ENCODE measurements around the gene LONP2. TPM values are rescaled to one million over a fixed set of nuclear protein-coding genes. Genes with fewer than 3 reads are reported as not detected.

Gene LONP2
- total and polyA plus RNA-seq, 2 donors, result 37.7 to 39.5 TPM

DNA sequence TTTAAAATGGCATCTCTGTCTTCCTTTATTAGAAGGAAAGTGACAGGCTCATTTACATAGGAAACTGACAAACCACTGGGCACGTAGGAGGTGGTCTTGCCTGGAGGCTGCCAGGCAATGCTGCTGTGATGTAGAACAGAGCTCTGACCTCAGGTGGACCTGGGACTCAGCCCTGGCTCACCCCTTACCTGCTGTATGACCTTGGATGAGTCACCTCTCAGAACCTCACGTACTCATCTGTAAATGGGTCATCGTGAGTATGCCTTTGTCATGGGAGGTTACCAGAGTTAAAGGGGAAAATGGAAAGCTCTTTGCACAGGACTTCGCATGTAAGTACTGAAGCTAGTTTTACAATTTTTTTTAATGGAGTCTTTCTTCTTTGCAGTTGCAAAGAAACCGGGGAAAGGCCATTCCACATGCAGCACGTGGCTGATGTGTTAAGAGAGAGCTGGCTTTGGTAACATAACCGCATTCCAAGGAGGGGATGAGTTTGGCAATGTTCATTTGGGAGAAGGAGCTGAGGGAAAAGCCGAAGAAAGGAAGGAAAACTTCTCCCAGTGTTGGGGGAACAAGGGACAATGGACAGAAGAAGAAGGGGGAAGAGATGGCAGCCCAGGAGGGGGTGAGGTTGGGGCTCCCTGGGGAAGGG is 37.4 kb upstream of the LONP2 start:
- no peak overlapping the region for H3K4me3 ChIP-seq (ENCODE audit: low read length in 2 of 2)
- no peaks in the 10 kb centered on the region for H3K4me1 ChIP-seq (ENCODE audit: control insufficient read depth in 2 of 2, insufficient read depth in 2 of 2, low read length in 2 of 2)
- H3K27ac ChIP-seq (ENCODE audit: low read depth in 1 of 2, low read length in 1 of 2), result no peak overlapping the region
- no peaks in the 10 kb centered on the region for H3K27me3 ChIP-seq (ENCODE audit: control insufficient read depth in 2 of 2, insufficient read depth in 1 of 2, low read length in 1 of 2)
- H3K36me3 ChIP-seq (ENCODE audit: control insufficient read depth in 2 of 2, insufficient read depth in 2 of 2, low read length in 1 of 2), result no peaks in the 10 kb centered on the region
- 87% methylated on average over 8 of the region's 8 CpGs for WGBS
- no peaks in the 10 kb centered on the region for H3K9me3 ChIP-seq (ENCODE audit: control insufficient read depth in 2 of 2, insufficient read depth in 1 of 2, low read length in 1 of 2)
- DNase-seq (ENCODE audit: low read depth in 6 of 9, low spot score in 9 of 9), result no peak

DNA sequence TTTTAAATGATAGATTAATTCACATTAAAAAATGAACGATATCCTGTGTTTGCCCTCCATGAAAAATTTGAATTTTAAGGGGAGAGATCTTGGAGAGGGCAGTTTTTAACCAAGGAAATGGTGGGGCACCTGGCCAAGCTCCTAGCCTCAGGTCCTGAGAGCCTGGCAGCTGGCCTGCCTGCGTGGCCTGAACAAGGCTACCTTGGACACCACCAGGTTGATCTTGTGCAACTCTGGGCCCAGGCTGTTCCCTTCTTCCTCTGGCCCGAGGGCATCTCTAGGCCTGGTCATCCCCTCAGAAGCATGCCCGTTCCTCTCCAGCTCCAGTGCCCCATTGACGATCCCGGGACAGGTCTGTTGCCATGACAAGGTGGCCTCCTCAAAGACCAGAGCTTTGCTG is 33.4 kb upstream of the LONP2 start:
- H3K36me3 ChIP-seq (ENCODE audit: control insufficient read depth in 2 of 2, insufficient read depth in 2 of 2, low read length in 1 of 2), result no peaks in the 10 kb centered on the region
- H3K27ac ChIP-seq (ENCODE audit: low read depth in 1 of 2, low read length in 1 of 2), result no peak overlapping the region
- DNase-seq (ENCODE audit: low read depth in 6 of 9, low spot score in 9 of 9), result no peak
- 91% methylated on average over 6 of the region's 6 CpGs for WGBS
- H3K9me3 ChIP-seq (ENCODE audit: control insufficient read depth in 2 of 2, insufficient read depth in 1 of 2, low read length in 1 of 2), result no peaks in the 10 kb centered on the region
- no peak overlapping the region for H3K4me3 ChIP-seq (ENCODE audit: low read length in 2 of 2)
- H3K4me1 ChIP-seq (ENCODE audit: control insufficient read depth in 2 of 2, insufficient read depth in 2 of 2, low read length in 2 of 2), result no peaks in the 10 kb centered on the region
- no peaks in the 10 kb centered on the region for H3K27me3 ChIP-seq (ENCODE audit: control insufficient read depth in 2 of 2, insufficient read depth in 1 of 2, low read length in 1 of 2)

DNA sequence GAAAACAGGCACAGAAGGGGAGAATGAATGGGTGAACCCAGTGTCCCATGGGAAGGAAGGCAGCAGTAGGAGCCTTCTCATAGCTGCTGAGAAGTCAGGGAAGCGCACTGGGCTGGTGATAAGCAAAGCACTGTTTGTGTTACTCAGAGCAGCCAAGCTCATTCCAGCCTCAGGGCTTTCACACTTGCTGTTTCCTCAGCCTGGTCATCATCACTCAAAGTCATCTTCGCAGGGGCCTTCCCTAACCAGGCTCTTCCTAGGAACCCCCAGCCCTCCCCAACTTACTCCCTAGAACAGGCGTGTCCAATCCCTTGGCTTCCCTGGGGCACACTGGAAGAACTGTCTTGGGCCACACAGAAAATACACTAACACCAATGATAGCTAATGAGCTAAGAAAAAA is 32.1 kb upstream of the LONP2 start:
- Histone ChIP-seq H3K9me3 (ENCODE audit: control insufficient read depth in 2 of 2, insufficient read depth in 1 of 2, low read length in 1 of 2) (no peaks in the 10 kb centered on the region), H3K4me1 (ENCODE audit: control insufficient read depth in 2 of 2, insufficient read depth in 2 of 2, low read length in 2 of 2) (no peaks in the 10 kb centered on the region), H3K27ac (ENCODE audit: low read depth in 1 of 2, low read length in 1 of 2) (no peak overlapping the region), H3K4me3 (ENCODE audit: low read length in 2 of 2) (no peak overlapping the region), H3K27me3 (ENCODE audit: control insufficient read depth in 2 of 2, insufficient read depth in 1 of 2, low read length in 1 of 2) (no peaks in the 10 kb centered on the region), H3K36me3 (ENCODE audit: control insufficient read depth in 2 of 2, insufficient read depth in 2 of 2, low read length in 1 of 2) (no peaks in the 10 kb centered on the region)
- WGBS, result 91% methylated on average over 3 of the region's 3 CpGs
- no peak for DNase-seq (ENCODE audit: low read depth in 6 of 9, low spot score in 9 of 9)

DNA sequence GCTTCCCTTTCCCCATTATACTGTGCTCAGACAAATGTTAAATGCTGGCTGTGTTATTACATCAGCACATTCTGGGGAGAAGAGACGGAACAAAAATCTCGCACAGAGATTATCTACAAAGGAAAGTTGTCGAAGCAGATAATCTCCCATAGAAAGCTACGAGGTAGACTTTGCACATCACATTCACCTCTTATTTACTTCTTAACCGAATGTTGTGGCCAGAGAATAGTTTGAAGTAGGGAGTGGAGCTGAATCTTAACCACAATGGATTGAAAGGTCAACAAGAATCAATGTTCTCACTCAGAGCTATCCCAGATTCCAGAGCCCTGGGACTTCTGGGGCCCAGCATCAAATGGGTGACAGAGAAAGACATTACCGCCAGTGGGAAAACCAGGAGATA is 28.4 kb upstream of the LONP2 start:
- H3K36me3 ChIP-seq (ENCODE audit: control insufficient read depth in 2 of 2, insufficient read depth in 2 of 2, low read length in 1 of 2), result no peaks in the 10 kb centered on the region
- H3K4me3 ChIP-seq (ENCODE audit: low read length in 2 of 2), result no peak overlapping the region
- H3K9me3 ChIP-seq (ENCODE audit: control insufficient read depth in 2 of 2, insufficient read depth in 1 of 2, low read length in 1 of 2), result no peaks in the 10 kb centered on the region
- H3K4me1 ChIP-seq (ENCODE audit: control insufficient read depth in 2 of 2, insufficient read depth in 2 of 2, low read length in 2 of 2), result no peaks in the 10 kb centered on the region
- no peak overlapping the region for H3K27ac ChIP-seq (ENCODE audit: low read depth in 1 of 2, low read length in 1 of 2)
- no peak for DNase-seq (ENCODE audit: low read depth in 6 of 9, low spot score in 9 of 9)
- 95% methylated on average over 6 of the region's 6 CpGs for WGBS
- H3K27me3 ChIP-seq (ENCODE audit: control insufficient read depth in 2 of 2, insufficient read depth in 1 of 2, low read length in 1 of 2), result no peaks in the 10 kb centered on the region

DNA sequence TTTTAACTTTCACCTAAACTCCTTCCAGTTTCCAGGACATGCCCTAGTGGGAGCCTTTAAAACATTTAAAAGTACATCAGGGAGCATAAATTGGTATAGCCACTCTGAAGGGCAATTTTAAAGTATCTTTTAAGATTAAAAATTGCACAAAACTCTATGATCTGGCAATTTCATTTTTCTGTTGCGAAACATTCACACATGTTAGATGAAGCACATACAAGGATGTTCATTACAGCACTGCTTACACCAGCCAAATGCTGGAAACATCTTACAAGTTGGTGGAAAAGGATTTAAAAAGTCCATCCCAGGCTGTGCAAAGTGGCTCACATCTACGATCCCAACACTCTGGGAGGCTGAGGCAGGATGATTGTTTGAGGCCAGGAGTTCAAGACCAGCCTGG is 26.4 kb upstream of the LONP2 start:
- no peaks in the 10 kb centered on the region for H3K36me3 ChIP-seq (ENCODE audit: control insufficient read depth in 2 of 2, insufficient read depth in 2 of 2, low read length in 1 of 2)
- no peaks in the 10 kb centered on the region for H3K4me1 ChIP-seq (ENCODE audit: control insufficient read depth in 2 of 2, insufficient read depth in 2 of 2, low read length in 2 of 2)
- no peak overlapping the region for H3K4me3 ChIP-seq (ENCODE audit: low read length in 2 of 2)
- no peak for DNase-seq (ENCODE audit: low read depth in 6 of 9, low spot score in 9 of 9)
- no peak overlapping the region for H3K27ac ChIP-seq (ENCODE audit: low read depth in 1 of 2, low read length in 1 of 2)
- no peaks in the 10 kb centered on the region for H3K9me3 ChIP-seq (ENCODE audit: control insufficient read depth in 2 of 2, insufficient read depth in 1 of 2, low read length in 1 of 2)
- no peaks in the 10 kb centered on the region for H3K27me3 ChIP-seq (ENCODE audit: control insufficient read depth in 2 of 2, insufficient read depth in 1 of 2, low read length in 1 of 2)
- WGBS, result 92% methylated on average over 2 of the region's 2 CpGs

DNA sequence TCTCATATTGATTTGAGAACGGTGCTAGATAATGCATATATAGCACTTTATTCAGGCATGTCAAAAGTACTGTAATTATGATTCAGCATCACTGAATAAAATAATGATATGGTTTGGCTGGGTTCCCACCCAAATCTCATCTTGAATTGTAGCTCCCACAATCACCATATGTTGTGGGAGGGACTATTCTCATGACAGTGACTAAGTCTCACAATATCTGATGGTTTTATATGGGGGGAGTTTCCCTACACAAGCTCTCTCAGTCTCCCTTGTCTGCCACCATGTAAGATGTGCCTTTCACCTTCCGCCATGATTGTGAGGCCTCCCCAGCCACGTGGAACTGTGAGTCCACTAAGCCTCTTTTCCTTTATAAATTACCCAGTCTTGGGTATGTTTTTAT is 25.6 kb upstream of the LONP2 start:
- no peak overlapping the region for H3K4me3 ChIP-seq (ENCODE audit: low read length in 2 of 2)
- no peaks in the 10 kb centered on the region for H3K9me3 ChIP-seq (ENCODE audit: control insufficient read depth in 2 of 2, insufficient read depth in 1 of 2, low read length in 1 of 2)
- no peak overlapping the region for H3K27ac ChIP-seq (ENCODE audit: low read depth in 1 of 2, low read length in 1 of 2)
- WGBS, result 93% methylated on average over 3 of the region's 3 CpGs
- H3K4me1 ChIP-seq (ENCODE audit: control insufficient read depth in 2 of 2, insufficient read depth in 2 of 2, low read length in 2 of 2), result no peaks in the 10 kb centered on the region
- H3K36me3 ChIP-seq (ENCODE audit: control insufficient read depth in 2 of 2, insufficient read depth in 2 of 2, low read length in 1 of 2), result no peaks in the 10 kb centered on the region
- no peaks in the 10 kb centered on the region for H3K27me3 ChIP-seq (ENCODE audit: control insufficient read depth in 2 of 2, insufficient read depth in 1 of 2, low read length in 1 of 2)
- DNase-seq (ENCODE audit: low read depth in 6 of 9, low spot score in 9 of 9), result no peak

DNA sequence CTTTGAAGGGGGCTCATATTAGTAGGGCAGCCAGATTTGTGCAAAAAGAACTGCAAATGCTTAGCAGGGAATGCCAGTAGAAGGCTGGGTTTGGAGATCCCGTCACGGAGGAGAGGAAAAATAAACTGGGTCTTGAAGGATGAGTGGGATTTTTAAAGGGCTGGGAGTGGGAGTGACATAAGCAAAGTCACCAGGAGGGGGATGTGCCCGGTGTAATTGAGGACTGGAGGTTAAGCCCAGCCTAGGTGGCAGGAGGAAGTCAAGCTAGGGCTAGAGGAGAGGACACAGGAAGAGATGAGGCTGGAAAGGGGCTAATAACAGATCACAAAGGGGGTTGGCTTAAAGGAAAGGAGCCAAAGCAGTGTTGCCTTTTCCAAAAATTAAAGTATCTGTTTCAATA is 23.2 kb upstream of the LONP2 start:
- no peak for DNase-seq (ENCODE audit: low read depth in 6 of 9, low spot score in 9 of 9)
- H3K36me3 ChIP-seq (ENCODE audit: control insufficient read depth in 2 of 2, insufficient read depth in 2 of 2, low read length in 1 of 2), result no peaks in the 10 kb centered on the region
- no peaks in the 10 kb centered on the region for H3K9me3 ChIP-seq (ENCODE audit: control insufficient read depth in 2 of 2, insufficient read depth in 1 of 2, low read length in 1 of 2)
- no peak overlapping the region for H3K27ac ChIP-seq (ENCODE audit: low read depth in 1 of 2, low read length in 1 of 2)
- no peaks in the 10 kb centered on the region for H3K27me3 ChIP-seq (ENCODE audit: control insufficient read depth in 2 of 2, insufficient read depth in 1 of 2, low read length in 1 of 2)
- 88% methylated on average over 3 of the region's 3 CpGs for WGBS
- no peaks in the 10 kb centered on the region for H3K4me1 ChIP-seq (ENCODE audit: control insufficient read depth in 2 of 2, insufficient read depth in 2 of 2, low read length in 2 of 2)
- H3K4me3 ChIP-seq (ENCODE audit: low read length in 2 of 2), result no peak overlapping the region

DNA sequence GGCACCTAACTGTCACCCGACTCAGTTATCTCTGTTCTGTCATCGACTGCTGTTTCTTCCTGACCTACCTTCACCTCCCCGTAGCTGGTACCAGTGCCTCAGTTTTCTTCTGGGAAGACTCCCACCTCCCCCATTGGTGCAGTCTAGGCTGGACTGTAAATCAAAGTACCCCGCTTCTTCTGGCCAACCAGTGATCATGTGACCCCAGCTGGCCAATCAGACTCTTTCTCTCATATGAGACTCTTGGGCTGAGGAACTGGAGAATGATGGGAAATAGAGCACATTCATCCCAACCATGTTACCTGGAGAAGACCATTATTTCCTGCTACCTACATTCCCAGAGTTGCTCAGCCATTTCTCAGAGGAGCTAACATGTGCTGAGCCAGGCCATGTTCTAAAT is 20.6 kb upstream of the LONP2 start:
- Histone ChIP-seq H3K4me3 (ENCODE audit: low read length in 2 of 2) (no peak overlapping the region), H3K9me3 (ENCODE audit: control insufficient read depth in 2 of 2, insufficient read depth in 1 of 2, low read length in 1 of 2) (no peaks in the 10 kb centered on the region), H3K27ac (ENCODE audit: low read depth in 1 of 2, low read length in 1 of 2) (no peak overlapping the region), H3K4me1 (ENCODE audit: control insufficient read depth in 2 of 2, insufficient read depth in 2 of 2, low read length in 2 of 2) (no peaks in the 10 kb centered on the region), H3K27me3 (ENCODE audit: control insufficient read depth in 2 of 2, insufficient read depth in 1 of 2, low read length in 1 of 2) (no peaks in the 10 kb centered on the region), H3K36me3 (ENCODE audit: control insufficient read depth in 2 of 2, insufficient read depth in 2 of 2, low read length in 1 of 2) (no peaks in the 10 kb centered on the region)
- WGBS, result 97% methylated on average over 4 of the region's 4 CpGs
- no peak for DNase-seq (ENCODE audit: low read depth in 6 of 9, low spot score in 9 of 9)

DNA sequence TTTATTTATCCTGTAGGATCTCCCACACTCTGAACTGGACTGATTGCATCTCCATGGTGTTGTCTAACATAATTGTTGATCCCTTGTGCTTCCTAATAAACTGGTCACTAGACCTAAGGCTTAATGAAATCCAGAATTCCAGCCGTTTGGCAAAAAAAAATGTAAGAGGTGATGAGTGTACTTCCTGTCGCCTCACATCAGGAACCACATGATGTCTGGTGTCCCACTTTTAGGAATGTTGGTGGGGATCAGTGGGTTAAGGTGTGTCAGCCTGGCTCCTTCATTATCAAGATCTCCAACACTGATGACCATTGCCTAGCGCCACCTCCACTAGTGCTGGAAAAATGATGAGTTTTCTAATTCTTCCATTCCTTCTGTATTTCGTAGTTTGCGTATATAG is 18.6 kb upstream of the LONP2 start:
- Histone ChIP-seq H3K27ac (ENCODE audit: low read depth in 1 of 2, low read length in 1 of 2) (no peak overlapping the region), H3K27me3 (ENCODE audit: control insufficient read depth in 2 of 2, insufficient read depth in 1 of 2, low read length in 1 of 2) (no peaks in the 10 kb centered on the region), H3K4me1 (ENCODE audit: control insufficient read depth in 2 of 2, insufficient read depth in 2 of 2, low read length in 2 of 2) (no peaks in the 10 kb centered on the region), H3K36me3 (ENCODE audit: control insufficient read depth in 2 of 2, insufficient read depth in 2 of 2, low read length in 1 of 2) (no peaks in the 10 kb centered on the region), H3K4me3 (ENCODE audit: low read length in 2 of 2) (no peak overlapping the region), H3K9me3 (ENCODE audit: control insufficient read depth in 2 of 2, insufficient read depth in 1 of 2, low read length in 1 of 2) (no peaks in the 10 kb centered on the region)
- DNase-seq (ENCODE audit: low read depth in 6 of 9, low spot score in 9 of 9), result no peak
- WGBS, result 97% methylated on average over 5 of the region's 5 CpGs

Data from thymus (tissue), 11 donors.